ENCODE measurements around the gene FOXI2. TPM values are rescaled to one million over a fixed set of nuclear protein-coding genes. Genes with fewer than 3 reads are reported as not detected.

The FOXI2 gene
- total RNA-seq, 1 experiment from 2014 or later = not detected

DNA sequence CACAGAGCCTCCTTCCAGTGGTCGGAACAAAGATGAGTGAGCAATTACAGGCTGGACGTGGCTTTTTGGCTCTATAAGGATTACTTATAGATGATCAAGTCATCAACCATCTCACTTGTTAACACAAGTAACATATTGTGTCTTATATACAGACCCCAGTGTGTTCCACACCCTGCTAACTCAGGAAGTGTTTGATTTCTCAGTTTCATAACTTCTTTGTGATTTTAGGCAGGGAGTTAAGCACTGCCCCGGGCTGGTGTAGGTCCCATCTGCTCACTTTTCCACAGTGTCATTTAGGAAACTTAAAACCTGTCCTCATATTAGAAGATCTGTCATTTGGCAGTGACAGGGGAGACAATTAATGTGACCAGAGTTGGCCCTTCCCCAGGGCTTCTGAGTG lies 6.2 kb downstream of the FOXI2 start:
- Histone ChIP-seq H3K9me3 (ENCODE audit: low read depth, low read length, poor library complexity, severe bottlenecking) (no peaks in the 10 kb centered on the region), H3K27ac (ENCODE audit: low read depth, low read length, poor library complexity, severe bottlenecking) (no peak overlapping the region), H3K4me3 (ENCODE audit: low read depth, low read length, poor library complexity, severe bottlenecking) (no peak overlapping the region), H3K27me3 (replicated peaks; ENCODE audit: insufficient read depth, low read depth, low read length, poor library complexity) (peaks cover 40% of the 10 kb centered on the region), H3K4me1 (ENCODE audit: insufficient read depth, low read length, poor library complexity, severe bottlenecking) (no peaks in the 10 kb centered on the region), H3K36me3 (ENCODE audit: insufficient read depth, low read length, poor library complexity, severe bottlenecking) (no peaks in the 10 kb centered on the region)
- ChIA-PET CTCF (no interaction called here), POLR2A (ENCODE audit: low non-redundant PET) (no interaction called here)
- DNase-seq (ENCODE audit: low spot score) = no peak
- TF ChIP-seq CTCF (conservative IDR thresholded peaks at IDR 0.05; ENCODE audit: low read depth, low read length) (no peak), EZH2 (IDR thresholded peaks at IDR 0.05; ENCODE audit: borderline replicate concordance, low read depth, low read length, poor library complexity, severe bottlenecking) (no peak)
- intact Hi-C loops (cut with micrococcal nuclease; ENCODE audit: unreplicated experiment) = no loop called here
- BruUV-seq (replicated peaks) = no TSS peak

GRCh38 chr10:127744956-127745355 lies 8.0 kb downstream of the FOXI2 start:
- Histone ChIP-seq H3K36me3 (ENCODE audit: insufficient read depth, low read length, poor library complexity, severe bottlenecking) (no peaks in the 10 kb centered on the region), H3K27ac (ENCODE audit: low read depth, low read length, poor library complexity, severe bottlenecking) (no peak overlapping the region), H3K4me1 (ENCODE audit: insufficient read depth, low read length, poor library complexity, severe bottlenecking) (no peaks in the 10 kb centered on the region), H3K27me3 (replicated peaks; ENCODE audit: insufficient read depth, low read depth, low read length, poor library complexity) (peaks cover 26% of the 10 kb centered on the region), H3K9me3 (ENCODE audit: low read depth, low read length, poor library complexity, severe bottlenecking) (no peaks in the 10 kb centered on the region), H3K4me3 (ENCODE audit: low read depth, low read length, poor library complexity, severe bottlenecking) (no peak overlapping the region)
- ChIA-PET CTCF (no interaction called here), POLR2A (ENCODE audit: low non-redundant PET) (no interaction called here)
- DNase-seq (ENCODE audit: low spot score) = no peak
- no TSS peak for BruUV-seq (replicated peaks)
- intact Hi-C loops (cut with micrococcal nuclease; ENCODE audit: unreplicated experiment) = no loop called here
- TF ChIP-seq CTCF (conservative IDR thresholded peaks at IDR 0.05; ENCODE audit: low read depth, low read length) = no peak
- TF ChIP-seq EZH2 (IDR thresholded peaks at IDR 0.05; ENCODE audit: borderline replicate concordance, low read depth, low read length, poor library complexity, severe bottlenecking) = no peak

DNA sequence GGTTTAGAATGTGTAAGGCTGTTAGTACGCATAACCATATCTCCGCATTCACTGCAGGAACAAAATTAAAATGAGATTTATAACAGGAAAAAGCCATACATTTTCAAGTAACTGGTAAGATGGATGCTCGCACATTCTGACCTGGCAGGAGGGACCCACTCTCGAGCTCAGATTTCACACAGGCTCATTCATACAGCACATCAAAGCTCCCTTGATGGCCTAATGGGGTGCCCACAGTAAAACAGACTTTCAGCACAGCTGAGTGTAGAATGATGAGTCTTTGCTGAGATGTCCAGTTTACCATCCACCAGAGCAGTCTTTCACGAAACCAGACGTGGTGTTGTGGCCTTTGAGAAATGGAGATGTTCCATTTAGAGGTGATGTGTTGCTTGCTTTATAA lies 8.9 kb downstream of the FOXI2 start:
- Histone ChIP-seq H3K9me3 (ENCODE audit: low read depth, low read length, poor library complexity, severe bottlenecking) (no peaks in the 10 kb centered on the region), H3K4me1 (ENCODE audit: insufficient read depth, low read length, poor library complexity, severe bottlenecking) (no peaks in the 10 kb centered on the region), H3K4me3 (ENCODE audit: low read depth, low read length, poor library complexity, severe bottlenecking) (no peak overlapping the region), H3K36me3 (ENCODE audit: insufficient read depth, low read length, poor library complexity, severe bottlenecking) (no peaks in the 10 kb centered on the region), H3K27me3 (replicated peaks; ENCODE audit: insufficient read depth, low read depth, low read length, poor library complexity) (peaks cover 26% of the 10 kb centered on the region), H3K27ac (ENCODE audit: low read depth, low read length, poor library complexity, severe bottlenecking) (no peak overlapping the region)
- intact Hi-C loops (cut with micrococcal nuclease; ENCODE audit: unreplicated experiment) = no loop called here
- TF ChIP-seq CTCF (conservative IDR thresholded peaks at IDR 0.05; ENCODE audit: low read depth, low read length) = no peak
- no peak for TF ChIP-seq EZH2 (IDR thresholded peaks at IDR 0.05; ENCODE audit: borderline replicate concordance, low read depth, low read length, poor library complexity, severe bottlenecking)
- no peak for DNase-seq (ENCODE audit: low spot score)
- BruUV-seq (replicated peaks) = no TSS peak
- ChIA-PET POLR2A (ENCODE audit: low non-redundant PET) (no interaction called here), CTCF (no interaction called here)
